ENCODE data around the gene VCPKMT.

GRCh38 chr14:50067723-50068495 lies 48.5 kb downstream of the VCPKMT start:
- no peak for TF ChIP-seq GATA2 (IDR thresholded peaks at IDR 0.05; ENCODE audit: low read depth, low read length)
- TF ChIP-seq GATA3 (IDR thresholded peaks at IDR 0.05; ENCODE audit: low read depth, low read length), result no peak
